GM18502 (cell line): ENCODE data around the gene GJA8.
"Not testable (repeated sequence)": the region's sequence is repeated elsewhere in the genome, so short reads cannot be mapped to it uniquely, and the experiment has no call there.

Experiments
- ATAC-seq: cut with Tn5 transposase; IDR thresholded peaks from one replicate; pipeline ENCODE4 v1.9.1; 2021; ENCODE audit warnings: mild to moderate bottlenecking; ENCODE audit not compliant: unreplicated experiment, poor library complexity

Gene GJA8

GRCh38 chr1:147924813-147925212 lies 22.2 kb downstream of the GJA8 start:
- no peak for ATAC-seq

GRCh38 chr1:147927215-147927614 lies 24.6 kb downstream of the GJA8 start:
- not testable (repeated sequence) for ATAC-seq

GRCh38 chr1:147927689-147928088 lies 25.1 kb downstream of the GJA8 start:
- not testable (repeated sequence) for ATAC-seq

GRCh38 chr1:147928236-147929132 lies 25.9 kb downstream of the GJA8 start, which contains the start of gene GPR89B:
Gene GPR89B (plus strand): TSS chr1:147928420. CDS start chr1:147928537, 117 bp downstream.
- peak; percentile 95 for ATAC-seq

GRCh38 chr1:147931137-147931536 lies 28.5 kb downstream of the GJA8 start:
- not testable (repeated sequence) for ATAC-seq

GRCh38 chr1:147935296-147935695 lies 32.7 kb downstream of the GJA8 start:
- ATAC-seq = not testable (repeated sequence)

GRCh38 chr1:147940456-147940855 lies 37.9 kb downstream of the GJA8 start:
- ATAC-seq = not testable (repeated sequence)

GRCh38 chr1:147942563-147942962 lies 40.0 kb downstream of the GJA8 start:
- ATAC-seq = not testable (repeated sequence)

- ATAC-seq = not testable (repeated sequence)
These were observed 46.9 kb downstream of the GJA8 start for GRCh38 chr1:147949517-147949916.
